Fibroblast of mammary gland (primary cell): ENCODE measurements around the gene SEPTIN12.

Source experiments
- DNase-seq: peaks from one replicate; pipeline ENCODE4 v3.0.0-alpha.2; 2010; ENCODE audit warnings: low read depth
- H3K4me3 ChIP-seq: 2 replicates; pipeline ENCODE4 v1.5.1; 2011; ENCODE audit warnings: low read depth, mild to moderate bottlenecking, low read length, moderate library complexity; ENCODE audit not compliant: control insufficient read depth
- CTCF ChIP-seq: conservative IDR thresholded peaks from 2 replicates; pipeline ENCODE4 v1.5.1; 2011; ENCODE audit warnings: low read depth, low read length, inconsistent platforms; ENCODE audit not compliant: control insufficient read depth, insufficient read depth

SEPTIN12 gene

GRCh38 chr16:4803898-4804762 is 16.0 kb upstream of the SEPTIN12 start:
- no peak overlapping the region for H3K4me3 ChIP-seq
- no peak for DNase-seq

GRCh38 chr16:4803401-4803844 is 15.3 kb upstream of the SEPTIN12 start:
- TF ChIP-seq CTCF: no peak
- H3K4me3 ChIP-seq: peak overlapping the region; percentile 62
- DNase-seq: no peak

More at GRCh38 chr16:4803898-4804762, 16.0 kb upstream of the SEPTIN12 start:
- no peak for TF ChIP-seq CTCF

- DNase-seq: peak; percentile 87
- peak overlapping the region; percentile 62 for H3K4me3 ChIP-seq
- no peak for TF ChIP-seq CTCF
Measured at GRCh38 chr16:4802659-4803287, 14.6 kb upstream of the SEPTIN12 start.

GRCh38 chr16:4801962-4802658 is 14.0 kb upstream of the SEPTIN12 start, which contains the start of gene ROGDI:
ROGDI (minus strand) TSS chr16:4802633; CDS start chr16:4802571, 62 bp downstream.
- TF ChIP-seq CTCF: no peak
- H3K4me3 ChIP-seq: peak within 1 kb of the TSS; percentile 62
- DNase-seq: no peak

- no peak for TF ChIP-seq CTCF
- H3K4me3 ChIP-seq: peak overlapping the region; percentile 62
Measured at GRCh38 chr16:4801051-4801961, 13.2 kb upstream of the SEPTIN12 start.

More at GRCh38 chr16:4801051-4801961, 13.2 kb upstream of the SEPTIN12 start:
- DNase-seq: no peak
